H1 (cell line): ENCODE data around the gene PBX3. TPM values are rescaled to one million over a fixed set of nuclear protein-coding genes. Genes with fewer than 3 reads are reported as not detected.

Experiments used
- CTCF ChIA-PET: fragments of 300-600 bp; sonication (Branson Sonifier 250); formaldehyde crosslinking; loops from one replicate; lab custom pipeline; 2021; ENCODE audit not compliant: partially characterized antibody; lab: Charles Lee
- POLR2A ChIA-PET: fragments of 300-600 bp; sonication (Branson Sonifier 250); formaldehyde crosslinking; loops from one replicate; lab custom pipeline; 2021; ENCODE audit warnings: inconsistent platforms; ENCODE audit not compliant: partially characterized antibody; lab: Charles Lee
- DNase-seq, 2 experiments: peaks; one replicate each; pipeline versions ENCODE4 v3.0.0 to v3.0.0-alpha.2; 2010 to 2022; ENCODE audit warnings: low spot score in 2 of 2, low read depth in 1 of 2, mixed read lengths in 1 of 2
- FAIRE-seq: peaks from 2 replicates; lab custom pipeline; 2011; peaks lifted over from hg19 to GRCh38; lab: Jason Lieb, UNC
- H2AFZ ChIP-seq: 2 replicates; pipeline ENCODE4 v1.8.1; 2012; ENCODE audit warnings: low read length, inconsistent platforms
- H2AK5ac ChIP-seq: 2 replicates; pipeline ENCODE4 v1.6.1; 2013; ENCODE audit warnings: low read depth, low read length
- H2BK120ac ChIP-seq: replicated peaks from 2 replicates; pipeline ENCODE3; 2013; ENCODE audit warnings: low read depth, low read length, inconsistent platforms
- H2BK12ac ChIP-seq: 2 replicates; pipeline ENCODE4 v1.6.1; 2013; ENCODE audit warnings: low read depth, low read length
- H2BK15ac ChIP-seq: 2 replicates; pipeline ENCODE4 v1.6.1; 2013; ENCODE audit warnings: low read length
- H2BK20ac ChIP-seq: 2 replicates; pipeline ENCODE4 v1.6.1; 2013; ENCODE audit warnings: low read length
- H2BK5ac ChIP-seq: 2 replicates; pipeline ENCODE4 v1.6.1; 2013; ENCODE audit warnings: low read depth, low read length
- H3K14ac ChIP-seq: 2 replicates; pipeline ENCODE4 v1.6.1; 2013; ENCODE audit warnings: inconsistent platforms; ENCODE audit not compliant: insufficient read length
- H3K18ac ChIP-seq: 2 replicates; pipeline ENCODE4 v1.6.1; 2013; ENCODE audit warnings: low read length; ENCODE audit errors: extremely low read depth
- H3K23ac ChIP-seq: 2 replicates; pipeline ENCODE4 v1.6.1; 2013; ENCODE audit warnings: inconsistent platforms; ENCODE audit not compliant: insufficient read length
- H3K23me2 ChIP-seq: 2 replicates; pipeline ENCODE4 v1.6.1; 2013; ENCODE audit warnings: low read depth, low read length
- H3K27ac ChIP-seq: 2 replicates; pipeline ENCODE4 v1.6.1; 2011; ENCODE audit warnings: low read depth, low read length, inconsistent platforms
- H3K27me3 ChIP-seq, 4 experiments: replicated peaks in 1 of 4; 1 replicate in 1 of 4; 2 replicates in 3 of 4; pipeline versions ENCODE4 v1.6.1 to v1.8.1; 2011 to 2013; ENCODE audit warnings: low read length in 3 of 4, mild to moderate bottlenecking in 3 of 4, inconsistent platforms in 2 of 4, mixed read lengths in 2 of 4, moderate library complexity in 1 of 4; ENCODE audit not compliant: control insufficient read depth in 3 of 4, insufficient read depth in 3 of 4; ENCODE audit errors: extremely low read depth in 1 of 4
- H3K36me3 ChIP-seq, 4 experiments: 2 replicates each; pipeline versions ENCODE4 v1.6.1 to v1.8.1; 2011 to 2013; ENCODE audit warnings: mild to moderate bottlenecking in 4 of 4, low read length in 3 of 4, moderate library complexity in 2 of 4, control low read depth in 1 of 4, inconsistent platforms in 1 of 4; ENCODE audit not compliant: insufficient read depth in 4 of 4, control insufficient read depth in 2 of 4
- H3K4ac ChIP-seq: replicated peaks from 2 replicates; pipeline ENCODE3; 2013; ENCODE audit warnings: low read length, low read depth, mixed read lengths, inconsistent platforms; ENCODE audit not compliant: insufficient read length
- H3K4me1 ChIP-seq, 4 experiments: replicated peaks in 1 of 4; 1 replicate in 1 of 4; 2 replicates in 3 of 4; pipeline versions ENCODE4 v1.6.1 to v1.8.1; 2011 to 2013; ENCODE audit warnings: low read length in 3 of 4, inconsistent platforms in 2 of 4, mixed read lengths in 1 of 4; ENCODE audit not compliant: insufficient read depth in 4 of 4, control insufficient read depth in 3 of 4
- H3K4me2 ChIP-seq, 2 experiments: 2 replicates each; pipeline versions ENCODE4 v1.6.1 to v1.8.1; 2011 to 2013; ENCODE audit warnings: low read depth in 2 of 2, low read length in 2 of 2, control low read depth in 1 of 2, inconsistent platforms in 1 of 2, mild to moderate bottlenecking in 1 of 2; ENCODE audit not compliant: insufficient read depth in 1 of 2
- H3K4me3 ChIP-seq, 4 experiments: fragments of 200-600, 300-600 bp in 1 of 4; sonication (generic), shearing (Covaris generic), sonication (Bioruptor Twin) in 1 of 4; 2 replicates each; pipeline versions ENCODE4 v1.5.1 to v1.8.1; 2011 to 2016; ENCODE audit warnings: low read length in 4 of 4, low read depth in 3 of 4, control low read depth in 2 of 4, inconsistent platforms in 2 of 4, mild to moderate bottlenecking in 2 of 4, mixed read lengths in 1 of 4, moderate library complexity in 1 of 4; ENCODE audit not compliant: insufficient read depth in 2 of 4; ENCODE audit errors: extremely low read depth in 1 of 4
- H3K56ac ChIP-seq: replicated peaks from 2 replicates; pipeline ENCODE3; 2013; ENCODE audit warnings: low read depth, mild to moderate bottlenecking, mixed read lengths, low read length, inconsistent platforms; ENCODE audit not compliant: insufficient read length
- H3K79me1 ChIP-seq: 2 replicates; pipeline ENCODE4 v1.6.1; 2013; ENCODE audit warnings: low read depth, low read length, control low read depth
- H3K79me2 ChIP-seq, 2 experiments: 2 replicates each; pipeline versions ENCODE4 v1.6.1 to v1.8.1; 2012 to 2013; ENCODE audit warnings: low read length in 2 of 2, mild to moderate bottlenecking in 2 of 2, inconsistent platforms in 1 of 2; ENCODE audit not compliant: insufficient read depth in 2 of 2, control insufficient read depth in 1 of 2
- H3K9ac ChIP-seq, 4 experiments: replicated peaks in 1 of 4; 1 replicate in 1 of 4; 2 replicates in 3 of 4; pipeline versions ENCODE4 v1.6.1 to v1.8.1; 2011 to 2013; ENCODE audit warnings: low read depth in 3 of 4, low read length in 3 of 4, control low read depth in 2 of 4, mild to moderate bottlenecking in 2 of 4, moderate library complexity in 2 of 4, inconsistent platforms in 1 of 4; ENCODE audit errors: extremely low read depth in 1 of 4
- H3K9me3 ChIP-seq, 2 experiments: 2 replicates each; pipeline versions ENCODE4 v1.6.1 to v1.8.1; 2012 to 2013; ENCODE audit warnings: mild to moderate bottlenecking in 2 of 2, moderate library complexity in 2 of 2, control low read depth in 1 of 2, inconsistent platforms in 1 of 2, low read depth in 1 of 2, low read length in 1 of 2, mixed read lengths in 1 of 2; ENCODE audit not compliant: insufficient read depth in 2 of 2
- H4K20me1 ChIP-seq, 2 experiments: replicated peaks in 1 of 2; 2 replicates each; pipeline versions ENCODE3 to v1.8.1; 2011 to 2013; ENCODE audit warnings: inconsistent platforms in 2 of 2, low read length in 2 of 2, mild to moderate bottlenecking in 1 of 2; ENCODE audit not compliant: insufficient read depth in 2 of 2, control insufficient read depth in 1 of 2
- H4K5ac ChIP-seq: 2 replicates; pipeline ENCODE4 v1.6.1; 2013; ENCODE audit warnings: low read length, low read depth, mixed read lengths, inconsistent platforms; ENCODE audit not compliant: insufficient read length
- H4K8ac ChIP-seq: 2 replicates; pipeline ENCODE4 v1.8.0; 2013; ENCODE audit warnings: mild to moderate bottlenecking, moderate library complexity, low read length, inconsistent platforms; ENCODE audit not compliant: insufficient read depth; ENCODE audit errors: extremely low read depth
- H4K91ac ChIP-seq: replicated peaks from 2 replicates; pipeline ENCODE3; 2013; ENCODE audit warnings: low read length, mixed read lengths, inconsistent platforms; ENCODE audit not compliant: insufficient read length
- CBX5 ChIP-seq: fragments of 300-800, 300-1000 bp; sonication (generic); IDR thresholded peaks from 2 replicates; pipeline ENCODE4 v1.7.1; 2016; ENCODE audit warnings: antibody characterized with exemption, low read length, low read depth
- EZH2 ChIP-seq: fragments of 200-600 bp; sonication (generic); IDR thresholded peaks from 2 replicates; pipeline ENCODE4 v1.7.1; 2012; ENCODE audit warnings: low read depth, mild to moderate bottlenecking, moderate library complexity, low read length, inconsistent platforms; ENCODE audit not compliant: severe bottlenecking
- NANOG ChIP-seq: IDR thresholded peaks from 2 replicates; pipeline ENCODE4 v1.6.1; 2011; ENCODE audit warnings: low read length, low read depth, mild to moderate bottlenecking, inconsistent platforms; ENCODE audit not compliant: insufficient read depth, poor library complexity, severe bottlenecking
- RFX5 ChIP-seq: IDR thresholded peaks from 2 replicates; pipeline ENCODE4 v1.6.1; 2011; ENCODE audit warnings: low read depth, low read length, improper control_type of control experiment, borderline replicate concordance
- WGBS, 2 experiments: shearing (Covaris generic) in 1 of 2; methylation state at CpG; one replicate each; pipeline versions ENCODE4 v1.1.6 to v1.1.7; 2013 to 2015; ENCODE audit warnings: low lambda C conversion rate in 2 of 2, mixed read lengths in 2 of 2, inconsistent platforms in 1 of 2, low coverage in 1 of 2, missing lambda C conversion rate in 1 of 2; ENCODE audit not compliant: insufficient replicate concordance in 2 of 2, insufficient coverage in 1 of 2, insufficient read length in 1 of 2; ENCODE audit errors: extremely low coverage in 1 of 2, missing lambda C conversion rate in 1 of 2; 5-methylcytosine and 5-hydroxymethylcytosine counted together
- polyA plus RNA-seq, 7 experiments: library from polyadenylated mRNA; depleted of rRNA in 3 of 7; stranded (reverse) in 5 of 7; unstranded in 2 of 7; fragments of >200 nt in 5 of 7; fragments of 200-250 nt in 2 of 7; gene quantifications; 1 replicate in 5 of 7; 2 replicates in 1 of 7; 4 replicates in 1 of 7; pipeline versions ENCODE4 v1.2.1 to v1.2.3, GENCODE V29; 2011 to 2013; ENCODE audit warnings: missing spikeins in 2 of 7, mixed read lengths in 2 of 7
- total RNA-seq: library from RNA; stranded (reverse); fragmentation: NEBNext Ultra II Directional; extraction: Animal tissue kit (Norgen Biotek cat#: 25700); gene quantifications from 2 replicates; pipeline ENCODE4 v1.2.1, GENCODE V29; 2021

Gene PBX3
- total and polyA plus RNA-seq, 2 of the 8 experiments (the other 6 are each of a cell fraction or from before 2014, with no cell fraction given), result 22.7 to 44.3 TPM

- peaks cover 0 to 59% of the 10 kb centered on the region in 2 experiments; a peak in 2 of 4 replicates for H3K79me2 ChIP-seq
- no peak overlapping the region for H3K4ac ChIP-seq
- no peak overlapping the region for H4K91ac ChIP-seq
- no peak overlapping the region for H2BK20ac ChIP-seq
- no peak overlapping the region for H4K8ac ChIP-seq
- TF ChIP-seq NANOG (no peak), RFX5 (no peak), CBX5 (no peak), EZH2 (no peak)
- H3K14ac ChIP-seq, result no peak overlapping the region
- H3K4me3 ChIP-seq, result no peak overlapping the region
- no peaks in the 10 kb centered on the region for H3K9me3 ChIP-seq
- FAIRE-seq (no peak), DNase-seq (no peak)
- no peak overlapping the region for H3K56ac ChIP-seq
- no peak overlapping the region for H3K9ac ChIP-seq
- peaks cover 2 to 4% of the 10 kb centered on the region in 2 experiments for H4K20me1 ChIP-seq
- POLR2A ChIA-PET, result no interaction called here
- H2AK5ac ChIP-seq, result no peak overlapping the region
- H3K36me3 ChIP-seq, result no peaks in the 10 kb centered on the region
- no peak overlapping the region for H2BK12ac ChIP-seq
- H3K79me1 ChIP-seq, result no peaks in the 10 kb centered on the region
- H2BK15ac ChIP-seq, result no peak overlapping the region
- H4K5ac ChIP-seq, result no peak overlapping the region
- 80% methylated on average over 1 of the region's 1 CpG; no CpG with 5 or more reads in 1 of the 2 experiments for WGBS, 2 experiments
- no peak overlapping the region for H2BK5ac ChIP-seq
- H3K4me2 ChIP-seq, result no peak overlapping the region
- H3K23me2 ChIP-seq, result no peaks in the 10 kb centered on the region
- H2AFZ ChIP-seq, result no peak overlapping the region
- H3K18ac ChIP-seq, result no peak overlapping the region
- no peak overlapping the region for H3K27ac ChIP-seq
- no peak overlapping the region for H3K23ac ChIP-seq
- no peaks in the 10 kb centered on the region for H3K27me3 ChIP-seq
- peaks cover 0 to 8% (median 4%) of the 10 kb centered on the region in 4 experiments; a peak in 3 of 7 replicates for H3K4me1 ChIP-seq
- CTCF ChIA-PET, result no interaction called here
- no peak overlapping the region for H2BK120ac ChIP-seq
Measured at GRCh38 chr9:125906893-125907292, 159.7 kb downstream of the PBX3 start.
